Eye (tissue), 1 donor: ENCODE data around the gene CRYGA.

Experiments used
- DNase-seq: peaks from one replicate; pipeline ENCODE4 v3.0.0-alpha.2; 2015

The CRYGA gene, protein sequence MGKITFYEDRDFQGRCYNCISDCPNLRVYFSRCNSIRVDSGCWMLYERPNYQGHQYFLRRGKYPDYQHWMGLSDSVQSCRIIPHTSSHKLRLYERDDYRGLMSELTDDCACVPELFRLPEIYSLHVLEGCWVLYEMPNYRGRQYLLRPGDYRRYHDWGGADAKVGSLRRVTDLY

DNA sequence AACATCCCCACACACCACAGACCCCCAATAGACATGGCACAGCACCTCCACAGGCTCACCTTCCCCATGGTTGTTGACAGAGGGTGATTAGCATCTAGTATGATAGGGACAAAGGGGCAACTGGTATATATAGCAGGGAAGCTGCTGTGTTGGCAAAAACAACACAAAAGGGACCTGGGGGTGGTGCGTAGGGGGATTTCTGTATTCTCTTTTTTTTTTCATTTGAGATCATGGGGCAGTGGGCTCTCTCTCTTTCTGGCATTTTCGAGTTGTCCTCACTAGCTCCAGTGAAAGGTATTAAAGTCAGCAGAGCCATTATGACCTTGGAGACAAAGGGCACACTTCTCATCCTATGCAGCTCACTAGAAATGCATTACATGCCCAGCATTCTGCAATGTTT is at the start of gene CRYGA:
Gene CRYGA, minus strand, starts transcription at position 101 of the 400 bp plus-strand sequence. Its CDS starts 33 bp downstream, at position 68.
- DNase-seq: no peak

DNA sequence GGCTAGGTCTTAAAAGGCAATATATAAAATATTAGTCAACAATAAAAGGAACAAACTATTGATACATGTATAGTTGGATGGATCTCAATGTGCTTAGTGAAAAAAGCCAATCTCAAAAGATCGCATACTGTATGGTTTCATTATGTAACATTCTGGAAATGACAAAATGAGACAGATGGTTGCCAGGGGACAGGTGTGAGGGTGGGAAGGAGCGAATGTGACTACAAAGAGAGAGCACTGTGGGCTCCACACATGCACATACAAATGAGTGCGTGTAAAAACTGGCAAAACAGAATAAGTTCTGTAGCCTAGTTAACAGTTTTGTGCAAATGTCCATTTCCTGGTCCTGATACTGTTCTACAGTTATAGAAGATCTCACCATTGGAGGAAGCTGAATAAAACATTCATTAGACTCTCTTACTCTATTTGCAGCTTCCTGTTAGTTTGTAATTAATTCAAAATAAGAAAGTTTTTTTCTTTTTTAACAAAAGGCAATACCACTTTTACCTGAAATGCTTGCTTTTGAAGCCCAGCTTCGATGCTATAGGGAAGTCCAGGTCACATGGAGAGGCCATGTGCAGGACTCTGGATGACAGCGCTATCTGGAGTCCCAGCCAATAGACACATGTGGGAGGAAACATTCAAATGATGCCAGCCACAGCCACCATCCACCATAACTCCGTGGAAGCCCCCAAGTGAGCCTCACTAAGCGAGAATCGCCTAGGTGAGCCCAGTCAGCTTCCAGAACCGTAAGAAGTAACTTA is 47.5 kb upstream of the CRYGA start:
- DNase-seq: no peak

DNA sequence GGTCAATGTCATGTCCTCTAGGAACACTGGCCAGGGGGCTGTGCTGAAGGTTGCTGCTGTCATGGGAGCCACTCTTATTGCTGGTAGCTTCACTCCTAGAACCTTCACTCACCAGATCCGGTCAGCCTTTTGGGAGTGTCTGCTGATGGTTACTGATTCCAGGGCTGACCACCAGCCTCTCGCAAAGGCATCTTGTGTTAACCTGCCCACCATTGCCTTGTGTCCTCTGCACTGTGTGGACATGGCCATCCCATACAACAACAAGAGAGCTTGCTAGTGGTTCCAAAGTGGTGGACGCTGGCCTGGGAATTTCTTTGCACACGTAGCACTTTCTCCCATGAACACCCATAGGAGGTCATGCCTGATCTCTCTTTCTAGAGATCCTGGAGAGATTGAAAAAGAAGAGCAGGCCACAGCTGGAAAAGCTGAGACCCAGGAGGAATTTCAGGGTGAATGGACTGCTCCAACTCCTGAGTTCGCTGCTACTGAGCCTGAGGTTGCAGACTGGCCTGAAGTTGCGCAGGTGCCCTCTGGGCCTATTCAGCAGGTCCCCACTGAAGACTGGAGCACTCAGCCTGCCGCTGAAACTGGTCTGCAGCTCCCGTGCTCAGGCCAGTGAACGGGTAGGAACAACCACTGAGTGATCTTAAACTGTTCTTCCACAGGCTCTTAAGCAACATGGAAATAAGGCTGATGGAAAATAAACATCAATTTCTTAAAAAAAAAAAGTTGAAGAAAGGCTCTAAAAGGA is 45.1 kb upstream of the CRYGA start:
- DNase-seq: no peak

DNA sequence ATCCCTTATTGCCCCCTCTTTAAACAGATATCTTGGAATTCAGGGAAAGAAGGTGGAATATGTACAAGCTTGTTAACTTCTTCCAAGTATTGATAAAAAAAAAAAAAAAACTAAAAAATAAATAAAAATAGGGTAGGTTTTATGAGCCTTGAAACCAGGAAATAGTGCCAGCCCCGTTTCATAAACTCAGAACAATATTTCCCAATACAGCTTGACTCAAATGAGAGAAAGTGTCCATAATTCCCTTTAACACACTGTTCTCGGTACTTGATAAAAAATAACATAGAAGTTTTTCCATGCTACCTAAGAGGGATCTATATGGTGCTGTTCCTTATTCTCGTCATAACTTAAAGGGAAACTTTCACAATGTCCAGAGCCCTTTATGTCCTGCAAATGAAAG is 44.4 kb upstream of the CRYGA start:
- no peak for DNase-seq

DNA sequence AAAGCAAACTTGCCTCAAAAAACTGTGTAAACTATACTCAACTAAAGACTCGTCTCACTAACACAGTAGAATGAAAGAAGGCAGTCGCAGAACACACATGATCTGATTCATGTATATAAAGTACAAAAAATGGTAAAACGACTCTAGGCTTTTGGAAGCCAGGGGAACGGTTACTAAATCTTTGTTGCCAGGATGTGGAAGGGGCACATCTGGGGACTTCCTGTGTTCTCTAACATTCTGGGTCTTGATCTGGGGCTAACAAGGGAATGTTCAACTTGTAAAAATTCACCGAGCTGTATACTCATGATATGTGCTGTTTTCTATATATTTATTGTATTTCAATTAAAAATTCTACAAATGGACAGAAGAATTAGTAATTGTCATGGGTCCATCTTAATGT is 40.8 kb upstream of the CRYGA start:
- DNase-seq: no peak

DNA sequence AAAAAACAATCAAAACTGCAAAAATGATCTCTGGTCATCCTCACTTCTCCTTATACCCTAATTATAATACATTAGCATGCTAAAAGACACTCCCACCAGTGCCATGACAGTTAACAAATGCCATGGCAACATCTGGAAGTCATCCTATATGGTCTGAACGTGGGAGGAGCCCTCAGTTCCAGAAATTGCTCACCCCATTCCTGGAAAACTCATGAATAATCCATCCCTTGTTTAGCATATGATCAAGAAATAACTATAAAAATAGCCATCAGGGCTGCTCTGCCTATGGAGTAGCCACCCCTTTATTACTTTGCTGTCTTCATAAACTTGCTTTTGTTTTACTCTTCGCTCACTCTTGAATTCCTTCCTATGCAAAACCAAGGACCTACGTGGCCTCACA is 32.1 kb upstream of the CRYGA start:
- no peak for DNase-seq

DNA sequence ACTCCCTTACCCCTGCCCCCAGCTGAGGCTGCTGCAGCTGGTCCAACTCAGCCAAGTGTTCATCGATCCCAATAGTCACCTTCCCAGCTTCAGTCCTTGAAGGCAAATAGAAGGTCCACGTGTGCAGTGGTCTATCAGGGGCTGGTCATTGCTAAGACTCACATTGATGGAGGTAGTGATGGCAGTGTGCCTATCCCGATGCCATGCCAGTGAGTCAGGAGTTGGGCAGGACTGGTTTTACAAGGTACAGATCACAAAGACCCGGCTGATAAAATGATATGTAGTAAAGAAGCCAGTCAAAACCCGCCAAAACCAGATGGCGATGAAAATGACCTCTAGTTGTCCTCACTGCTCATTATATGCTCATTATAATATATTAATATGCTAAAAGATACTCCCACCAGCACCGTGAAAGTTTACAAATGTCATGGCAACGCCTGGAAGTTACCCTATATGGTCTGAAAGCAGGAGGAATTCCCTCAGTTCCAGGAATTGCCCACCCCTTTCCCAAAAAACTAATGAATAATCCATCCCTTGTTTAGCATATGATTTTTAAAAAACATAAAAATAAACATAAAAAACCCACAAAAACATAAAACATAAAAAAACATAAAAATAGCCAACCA is 29.3 kb upstream of the CRYGA start:
- no peak for DNase-seq

DNA sequence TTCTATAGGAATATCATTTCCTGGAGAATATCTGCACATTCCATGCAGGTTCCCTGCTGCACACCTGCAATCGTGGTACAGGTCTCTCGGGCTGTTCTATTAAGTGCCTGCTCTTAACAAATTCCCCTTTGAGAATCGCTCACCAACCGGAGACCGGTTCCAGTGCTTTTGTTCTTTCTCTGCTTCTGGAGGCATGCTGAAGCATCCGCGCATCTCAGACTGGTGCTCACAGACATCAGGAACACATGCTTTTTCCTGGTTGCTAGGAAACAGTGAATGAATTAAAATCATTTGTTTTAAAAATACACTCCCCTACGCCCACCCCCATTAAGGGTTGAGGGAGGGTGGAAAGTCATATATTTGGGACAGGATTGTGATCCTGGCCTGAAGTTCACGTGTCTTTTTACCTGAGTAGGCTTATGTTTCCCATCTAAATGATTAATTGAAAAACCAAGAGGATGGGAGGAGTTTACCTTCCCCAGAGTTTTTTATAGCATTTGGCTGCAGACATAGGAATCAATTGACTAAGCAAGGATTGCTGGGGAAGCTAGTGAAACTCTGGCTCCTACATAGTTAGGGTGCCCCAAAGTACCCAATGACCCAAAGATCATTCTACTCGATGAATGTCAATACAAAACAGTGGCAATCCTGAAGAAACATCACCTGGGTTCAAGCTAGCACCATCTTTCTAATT is 26.6 kb upstream of the CRYGA start, which contains the start of gene C2orf80:
Gene C2orf80, minus strand, starts transcription at position 221 of the 694 bp plus-strand sequence. CDS start 3,044 bp downstream, outside the sequence.
- peak; percentile 60 for DNase-seq

DNA sequence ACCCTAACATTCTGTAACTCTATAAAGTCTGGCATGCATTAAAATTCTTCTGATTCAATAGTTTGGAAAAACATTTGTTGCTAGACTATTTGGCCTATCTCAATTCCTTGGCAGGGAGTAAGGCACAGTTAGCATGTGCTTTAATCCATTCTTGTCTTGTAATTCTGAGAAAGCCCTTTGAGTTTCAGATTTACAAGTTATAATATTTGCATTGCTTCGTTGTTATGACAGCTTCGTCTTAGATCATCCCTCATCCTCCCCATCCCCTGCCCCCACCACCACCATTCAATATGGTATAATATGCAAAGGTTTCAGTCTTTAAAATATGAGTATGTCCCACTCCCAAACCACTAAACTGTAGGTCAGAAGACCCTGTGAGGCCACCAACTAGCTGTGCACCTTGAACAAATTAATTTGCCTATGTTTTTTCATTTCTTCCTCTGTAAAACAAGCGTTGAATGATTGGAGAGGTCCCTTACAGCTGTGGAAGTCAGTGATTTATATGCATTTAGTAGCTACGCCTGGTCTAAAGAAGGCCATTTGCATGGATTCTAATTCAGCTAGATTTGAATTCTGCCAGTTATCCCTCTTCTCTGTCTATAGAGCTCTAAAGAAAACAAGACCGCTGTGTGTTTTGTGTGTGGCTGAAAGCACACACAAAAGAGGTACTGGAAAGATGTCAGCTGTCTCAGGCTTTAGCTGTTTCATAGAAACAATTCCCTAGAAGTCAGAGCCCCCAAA is 25.9 kb upstream of the CRYGA start:
- peak; percentile 22 for DNase-seq

DNA sequence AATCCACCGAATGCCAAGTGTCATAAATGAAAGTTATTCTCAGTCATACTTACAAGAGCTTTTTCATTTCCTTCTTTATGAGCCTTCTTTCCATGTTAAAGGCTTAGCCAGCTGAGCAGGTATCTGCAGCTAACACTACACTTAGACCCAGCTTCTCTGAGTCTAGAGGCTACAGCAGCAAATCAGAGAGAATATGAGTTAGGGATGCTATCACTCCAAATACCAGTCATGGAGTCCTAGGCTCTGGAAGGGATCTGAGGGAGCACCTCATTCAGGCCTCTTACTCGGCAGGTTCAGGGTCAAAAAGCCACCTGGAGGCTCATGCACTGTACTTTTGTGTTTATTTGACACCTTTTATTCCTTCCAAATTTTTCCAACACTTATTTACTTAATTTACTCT is 23.5 kb upstream of the CRYGA start:
- no peak for DNase-seq

DNA sequence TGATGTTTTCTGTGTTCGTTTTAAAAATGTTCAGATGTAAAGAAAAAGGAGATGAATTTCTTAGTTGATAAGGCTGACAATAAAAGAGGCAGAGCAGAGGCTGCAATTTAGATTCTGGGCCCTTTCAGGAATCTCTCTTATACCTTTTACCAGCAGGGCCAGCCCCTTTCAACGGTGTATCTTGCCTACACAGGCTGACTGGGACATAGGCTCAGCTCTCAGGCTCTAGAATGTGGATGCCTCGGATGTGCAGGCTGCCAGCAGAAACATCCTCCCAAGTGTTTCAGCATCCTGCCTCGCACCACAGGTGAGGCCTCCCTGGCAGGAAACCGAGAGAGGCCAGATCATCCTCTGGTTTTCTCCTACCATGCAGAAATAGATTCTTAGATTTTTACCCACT is 23.1 kb upstream of the CRYGA start:
- no peak for DNase-seq

DNA sequence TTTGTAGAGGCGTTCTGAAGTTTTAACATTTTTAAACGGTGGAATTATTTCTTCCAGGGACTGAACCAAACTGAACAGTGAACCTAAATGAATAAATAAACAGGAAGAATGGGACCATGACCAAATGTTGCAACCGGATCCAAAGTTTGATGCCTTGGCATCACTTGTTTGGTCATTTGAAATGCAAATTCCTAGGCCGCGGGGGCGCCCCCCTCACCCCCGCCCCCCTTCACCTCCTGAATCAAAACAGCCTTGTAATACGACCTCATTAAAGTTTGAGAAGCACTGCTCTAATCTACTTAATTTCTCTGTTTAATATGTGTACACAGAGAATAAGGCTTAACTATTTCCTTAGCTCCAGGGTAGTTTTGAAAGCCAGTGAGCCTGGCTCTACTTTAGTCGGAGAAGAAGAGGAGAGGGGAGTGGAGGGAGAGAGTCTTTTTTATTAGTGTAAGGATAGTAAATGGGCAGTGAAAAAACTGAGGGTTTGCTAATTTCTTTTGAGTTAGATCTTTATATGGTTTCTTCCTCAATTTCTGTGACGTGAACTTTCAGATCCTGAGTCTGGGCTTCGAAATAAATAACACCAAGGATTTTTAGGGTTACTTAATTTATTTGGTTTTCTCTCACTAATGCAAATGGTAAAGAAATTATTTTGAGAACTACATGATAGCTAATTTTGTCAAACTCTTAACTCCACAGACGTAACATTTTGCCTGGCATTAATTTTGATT is 20.8 kb upstream of the CRYGA start:
- DNase-seq: peak; percentile 28

DNA sequence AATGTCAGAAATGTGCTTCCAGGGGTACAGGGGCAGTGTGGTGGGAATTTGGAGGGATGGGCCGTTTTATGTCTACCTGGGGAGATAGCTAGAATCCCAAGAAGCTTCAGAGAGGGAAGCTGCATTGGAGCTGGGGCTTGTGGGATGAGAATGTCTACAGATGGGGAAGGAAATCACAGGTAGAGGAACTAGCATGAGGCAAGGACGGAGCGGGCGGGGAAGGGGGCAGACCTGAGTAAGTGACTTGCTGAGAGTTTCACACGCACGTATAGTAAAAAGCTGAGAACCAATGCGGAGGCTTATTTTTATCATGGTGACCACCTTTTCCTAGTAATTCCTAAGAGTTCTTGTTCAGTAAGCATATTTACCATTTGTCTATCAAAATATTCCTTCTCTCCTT is 20.1 kb upstream of the CRYGA start:
- no peak for DNase-seq

DNA sequence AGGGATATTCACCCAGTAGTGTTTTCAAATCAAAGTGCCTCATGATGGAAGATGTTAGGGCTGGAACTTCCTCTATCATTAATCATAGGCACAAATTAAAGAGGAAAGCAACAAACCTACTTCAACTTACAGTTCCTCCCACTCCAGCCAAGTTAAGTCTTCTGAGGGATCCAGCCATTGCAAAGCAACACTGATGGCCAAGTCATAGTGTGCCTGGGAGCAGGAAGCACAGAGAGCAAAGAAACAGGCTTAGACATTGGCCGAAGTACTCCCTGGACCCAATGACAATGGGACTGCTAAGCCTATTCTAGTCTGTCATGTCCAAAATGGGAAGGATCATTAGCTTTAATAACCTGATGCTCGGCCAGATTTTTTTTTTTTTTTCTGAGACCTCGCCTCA is 19.4 kb upstream of the CRYGA start:
- no peak for DNase-seq

DNA sequence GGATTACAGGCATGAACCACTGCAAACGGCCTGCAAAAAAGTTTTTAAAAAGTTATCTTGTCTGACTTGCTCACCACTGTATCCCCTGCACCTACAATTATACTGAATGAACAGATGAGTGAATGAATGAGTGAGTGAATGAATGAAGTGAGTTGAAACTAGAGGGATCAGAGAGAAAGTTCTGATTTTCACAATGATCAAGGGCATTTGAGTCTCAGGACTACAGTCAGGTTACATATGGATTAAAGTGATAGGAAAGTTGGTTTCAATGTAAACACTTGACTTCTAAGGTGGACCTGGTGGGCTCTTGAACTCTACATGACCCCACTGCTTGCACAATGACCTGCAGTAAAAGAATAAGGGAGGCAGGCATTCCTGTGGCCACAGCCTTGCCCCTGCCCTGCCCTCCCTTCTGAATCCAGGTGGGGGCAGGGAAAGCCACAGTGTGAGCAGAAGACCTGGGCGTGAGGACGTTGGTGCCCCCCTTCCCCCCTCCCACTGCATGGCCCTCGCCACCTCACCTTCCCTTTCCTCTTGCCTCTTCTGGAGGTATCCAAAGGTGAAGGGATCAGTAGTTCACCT is 15.7 kb upstream of the CRYGA start:
- DNase-seq: no peak

DNA sequence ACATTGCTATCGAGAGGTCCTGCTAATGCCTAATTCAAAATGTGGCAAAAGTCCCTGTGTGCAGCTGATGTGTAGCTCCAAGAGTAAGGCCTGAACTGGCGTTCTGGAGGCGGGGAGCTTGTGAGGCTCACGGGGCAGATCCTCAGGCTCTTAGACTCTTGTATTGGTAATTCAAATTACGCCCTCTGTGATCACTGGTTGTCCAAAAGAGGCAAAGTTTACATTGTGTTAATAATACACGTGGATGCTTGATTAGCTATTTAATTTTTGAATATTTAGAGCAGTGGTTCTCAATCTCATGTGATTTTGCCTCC is 12.4 kb upstream of the CRYGA start:
- DNase-seq: no peak

DNA sequence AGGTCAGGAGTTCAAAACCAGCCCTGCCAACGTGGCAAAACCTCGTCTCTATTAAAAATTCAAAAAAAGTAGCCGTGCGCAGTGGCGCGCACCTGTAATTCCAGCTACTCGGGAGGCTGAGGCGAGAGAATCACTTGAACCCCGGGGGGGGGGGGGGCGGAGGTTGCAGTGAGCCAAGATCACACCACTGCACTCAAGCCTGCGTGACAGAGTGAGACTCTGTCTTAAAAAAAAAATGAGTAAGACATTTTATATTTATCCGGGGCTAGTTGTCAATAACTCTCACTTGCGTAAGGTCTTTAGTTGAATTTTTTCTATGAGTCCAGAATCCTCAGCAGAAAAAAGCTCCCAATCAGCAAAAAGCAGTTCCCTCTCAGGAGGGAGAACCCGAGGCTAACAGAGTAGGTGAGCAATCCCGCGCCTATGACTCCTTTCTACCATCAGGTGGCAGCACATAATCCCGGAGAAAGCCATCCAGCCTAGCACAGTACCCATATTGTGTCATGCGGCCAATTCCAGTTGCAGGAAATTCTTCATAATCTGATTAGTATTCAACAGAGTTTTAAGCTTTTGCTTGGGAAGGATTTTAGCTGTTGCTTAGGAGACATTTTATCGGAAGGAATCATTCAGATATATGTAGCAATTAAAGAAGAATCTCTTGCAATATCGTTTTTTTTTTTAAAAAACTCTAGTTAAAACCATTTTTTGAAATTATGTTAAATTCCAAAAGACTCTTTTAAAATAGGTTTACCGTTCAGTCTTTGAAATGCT is 11.9 kb upstream of the CRYGA start:
- peak; percentile 93 for DNase-seq

DNA sequence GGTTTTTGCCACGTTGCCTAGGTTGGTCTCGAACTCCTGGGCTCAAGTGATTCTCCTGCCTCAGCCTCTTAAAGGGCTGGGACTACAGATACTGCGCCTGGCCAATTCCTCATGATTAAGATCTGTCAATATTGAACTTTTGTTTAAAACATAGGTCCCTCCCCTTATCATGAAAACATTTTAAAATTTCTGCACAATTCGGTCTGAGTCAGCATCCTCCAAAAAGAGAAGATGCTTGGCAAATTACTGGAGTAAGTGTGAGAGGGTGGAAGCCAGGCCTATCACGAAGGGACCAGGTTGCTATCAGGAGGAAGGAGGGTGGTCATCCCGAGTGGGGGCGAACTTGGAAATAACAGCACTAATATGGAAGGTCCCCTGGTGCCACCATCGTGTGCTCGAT is 10.8 kb upstream of the CRYGA start:
- DNase-seq: no peak

DNA sequence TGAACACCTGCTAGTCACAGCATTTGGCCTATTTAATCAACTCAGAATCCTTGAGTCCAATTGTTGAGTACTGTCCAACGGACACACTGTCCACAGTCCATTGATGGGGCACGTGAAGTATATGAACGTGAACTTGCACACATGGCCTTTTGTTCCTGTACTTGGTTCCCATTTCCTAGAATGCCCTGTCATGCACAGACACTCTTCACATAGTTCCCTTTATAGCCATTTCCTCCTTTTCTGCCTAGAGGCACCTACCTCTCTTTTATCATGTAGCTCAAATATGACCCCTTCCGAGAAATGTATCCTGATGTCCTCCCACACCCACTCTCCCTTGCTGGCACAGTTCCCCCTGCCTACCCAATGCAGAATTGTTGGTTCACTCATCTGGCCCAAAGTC is 8.7 kb upstream of the CRYGA start:
- DNase-seq: no peak
